ENCODE data around the gene SLC5A1. TPM values are rescaled to one million over a fixed set of nuclear protein-coding genes. Genes with fewer than 3 reads are reported as not detected.

The SLC5A1 gene
- total RNA-seq, 4 donors from 2014 or later = 14.0 to 1,055 (median 1,005) TPM

- TF ChIP-seq, protein P1, sequence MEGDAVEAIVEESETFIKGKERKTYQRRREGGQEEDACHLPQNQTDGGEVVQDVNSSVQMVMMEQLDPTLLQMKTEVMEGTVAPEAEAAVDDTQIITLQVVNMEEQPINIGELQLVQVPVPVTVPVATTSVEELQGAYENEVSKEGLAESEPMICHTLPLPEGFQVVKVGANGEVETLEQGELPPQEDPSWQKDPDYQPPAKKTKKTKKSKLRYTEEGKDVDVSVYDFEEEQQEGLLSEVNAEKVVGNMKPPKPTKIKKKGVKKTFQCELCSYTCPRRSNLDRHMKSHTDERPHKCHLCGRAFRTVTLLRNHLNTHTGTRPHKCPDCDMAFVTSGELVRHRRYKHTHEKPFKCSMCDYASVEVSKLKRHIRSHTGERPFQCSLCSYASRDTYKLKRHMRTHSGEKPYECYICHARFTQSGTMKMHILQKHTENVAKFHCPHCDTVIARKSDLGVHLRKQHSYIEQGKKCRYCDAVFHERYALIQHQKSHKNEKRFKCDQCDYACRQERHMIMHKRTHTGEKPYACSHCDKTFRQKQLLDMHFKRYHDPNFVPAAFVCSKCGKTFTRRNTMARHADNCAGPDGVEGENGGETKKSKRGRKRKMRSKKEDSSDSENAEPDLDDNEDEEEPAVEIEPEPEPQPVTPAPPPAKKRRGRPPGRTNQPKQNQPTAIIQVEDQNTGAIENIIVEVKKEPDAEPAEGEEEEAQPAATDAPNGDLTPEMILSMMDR (IDR thresholded peaks at IDR 0.05) = peak in 3 of 6 experiments; percentile 49 to 61 (median 59)
- no peak for TF ChIP-seq POLR2A (IDR thresholded peaks at IDR 0.05)
- H3K9me3 ChIP-seq = no peaks in the 10 kb centered on the region
- H3K27ac ChIP-seq = peak overlapping the region in 2 of 4 donors; percentile 42 to 74
- peak in 1 of 3 donors; percentile 78 for DNase-seq
- no peaks in the 10 kb centered on the region for H3K4me1 ChIP-seq
- no peak overlapping the region for H3K4me3 ChIP-seq
- no peaks in the 10 kb centered on the region for H3K27me3 ChIP-seq
- H3K36me3 ChIP-seq = no peaks in the 10 kb centered on the region
Measured at GRCh38 chr22:32005453-32005852, 37.6 kb upstream of the SLC5A1 start.

GRCh38 chr22:32013200-32013599, 29.9 kb upstream of the SLC5A1 start:
- no peak for TF ChIP-seq POLR2A (IDR thresholded peaks at IDR 0.05)
- TF ChIP-seq, protein P1 (IDR thresholded peaks at IDR 0.05) = no peak
- H3K9me3 ChIP-seq = peaks cover 0 to 23% (median 0%) of the 10 kb centered on the region in 4 donors
- no peaks in the 10 kb centered on the region for H3K4me1 ChIP-seq
- no peak for DNase-seq
- no peak overlapping the region for H3K27ac ChIP-seq
- H3K4me3 ChIP-seq = no peak overlapping the region
- H3K36me3 ChIP-seq = no peaks in the 10 kb centered on the region
- H3K27me3 ChIP-seq = no peaks in the 10 kb centered on the region

DNA sequence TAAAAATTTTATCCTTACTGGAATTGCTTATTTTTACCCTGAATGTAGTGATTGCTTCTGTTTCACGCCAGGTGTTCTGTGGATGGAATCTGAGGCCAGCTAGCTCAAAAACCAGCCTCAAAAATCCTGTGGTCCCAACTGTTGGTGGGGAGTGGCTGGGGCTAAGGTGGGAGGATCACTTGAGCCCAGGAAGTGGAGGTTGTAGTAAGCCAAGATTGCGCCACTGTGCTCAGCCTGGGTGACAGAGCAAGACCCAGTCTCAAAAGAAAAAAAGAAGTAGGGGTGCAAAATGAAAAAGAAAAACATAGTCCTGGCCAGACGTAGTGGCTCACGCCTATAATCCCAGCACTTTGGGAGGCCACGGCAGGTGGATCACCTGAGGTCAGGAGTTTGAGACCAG, 27.0 kb upstream of the SLC5A1 start:
- TF ChIP-seq POLR2A (IDR thresholded peaks at IDR 0.05) = no peak
- TF ChIP-seq, protein P1 (IDR thresholded peaks at IDR 0.05) = no peak
- no peaks in the 10 kb centered on the region for H3K4me1 ChIP-seq
- no peaks in the 10 kb centered on the region for H3K36me3 ChIP-seq
- DNase-seq = no peak
- H3K27ac ChIP-seq = no peak overlapping the region
- H3K4me3 ChIP-seq = no peak overlapping the region
- peaks cover 0 to 23% (median 0%) of the 10 kb centered on the region in 4 donors for H3K9me3 ChIP-seq
- H3K27me3 ChIP-seq = no peaks in the 10 kb centered on the region

GRCh38 chr22:32018056-32018455, 25.0 kb upstream of the SLC5A1 start:
- H3K27me3 ChIP-seq = no peaks in the 10 kb centered on the region
- no peaks in the 10 kb centered on the region for H3K36me3 ChIP-seq
- H3K4me1 ChIP-seq = no peaks in the 10 kb centered on the region
- no peak overlapping the region for H3K27ac ChIP-seq
- H3K9me3 ChIP-seq = peaks cover 0 to 13% (median 0%) of the 10 kb centered on the region in 4 donors
- no peak overlapping the region for H3K4me3 ChIP-seq
- no peak for DNase-seq
- no peak for TF ChIP-seq POLR2A (IDR thresholded peaks at IDR 0.05)
- TF ChIP-seq, protein P1 (IDR thresholded peaks at IDR 0.05) = no peak

- DNase-seq = no peak
- H3K36me3 ChIP-seq = no peaks in the 10 kb centered on the region
- H3K27ac ChIP-seq = peak overlapping the region in 2 of 4 donors; percentile 9 to 75
- no peaks in the 10 kb centered on the region for H3K9me3 ChIP-seq
- H3K4me3 ChIP-seq = no peak overlapping the region
- no peaks in the 10 kb centered on the region for H3K4me1 ChIP-seq
- no peak for TF ChIP-seq POLR2A (IDR thresholded peaks at IDR 0.05)
- TF ChIP-seq, protein P1 (IDR thresholded peaks at IDR 0.05) = no peak
- H3K27me3 ChIP-seq = no peaks in the 10 kb centered on the region
Measured at GRCh38 chr22:32020117-32020516, 22.9 kb upstream of the SLC5A1 start.

- Histone ChIP-seq H3K9me3 (no peaks in the 10 kb centered on the region), H3K4me1 (no peaks in the 10 kb centered on the region), H3K36me3 (no peaks in the 10 kb centered on the region), H3K27me3 (no peaks in the 10 kb centered on the region), H3K27ac (peak overlapping the region in 2 of 4 donors; percentile 68 to 77), H3K4me3 (no peak overlapping the region)
- DNase-seq = no peak
- TF ChIP-seq, protein P1 (IDR thresholded peaks at IDR 0.05) = no peak
- TF ChIP-seq POLR2A (IDR thresholded peaks at IDR 0.05) = no peak
Measured at GRCh38 chr22:32021716-32022115, 21.3 kb upstream of the SLC5A1 start.
